Measurements from ENCODE around the gene HYI.

DNA sequence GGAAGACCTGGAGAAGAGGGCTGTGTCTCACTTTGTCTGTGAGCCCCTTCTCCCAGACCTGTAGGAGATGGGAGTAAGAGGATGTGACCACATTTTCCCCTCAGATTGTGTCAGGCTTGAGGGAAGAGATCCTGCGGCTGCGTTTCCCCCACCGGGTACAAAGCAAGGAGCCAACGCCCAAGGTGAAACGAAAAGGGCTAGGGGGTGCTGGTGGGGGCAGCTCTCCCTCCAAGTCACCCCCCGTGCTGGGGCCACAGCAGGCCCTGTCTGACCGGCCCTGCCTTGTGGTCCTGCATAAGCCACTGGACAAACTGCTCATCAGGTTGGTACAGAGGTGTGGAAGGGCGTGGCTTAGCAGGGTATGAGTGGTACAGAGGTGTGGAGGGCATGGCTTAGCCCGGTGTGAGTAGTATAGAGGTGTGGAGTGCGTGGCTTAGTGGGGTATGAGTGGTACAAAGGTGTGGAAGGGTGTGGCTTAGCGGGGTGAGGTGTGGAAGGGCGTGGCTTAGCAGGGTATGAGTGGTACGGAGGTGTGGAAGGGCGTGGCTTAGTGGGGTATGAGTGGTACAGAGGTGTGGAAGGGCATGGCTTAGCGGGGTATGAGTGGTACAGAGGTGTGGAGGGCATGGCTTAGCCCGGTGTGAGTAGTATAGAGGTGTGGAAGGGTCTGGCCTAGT is 30.6 kb downstream of the HYI start:
- TF ChIP-seq POU2F2 (IDR thresholded peaks at IDR 0.05; ENCODE audit: low read depth, low read length) (no peak), POLR2AphosphoS5 (IDR thresholded peaks at IDR 0.05; ENCODE audit: low read depth, low read length) (no peak), POLR2A (IDR thresholded peaks at IDR 0.05; ENCODE audit: low read depth, low read length) (no peak), PAX5 (IDR thresholded peaks at IDR 0.05; ENCODE audit: insufficient read depth, low read length, severe bottlenecking) (no peak)

Measured in GM12891 (cell line).